RWPE2 (cell line): ENCODE measurements around the gene KRT33A.

Experiments
- ATAC-seq: fragments of 200-7000 bp; cut with Tn5 transposase; 3 replicates; pipeline ENCODE4 v1.9.1; 2021; ENCODE audit warnings: low read depth
- DNase-seq: peaks from one replicate; pipeline ENCODE4 v3.0.0-alpha.2; 2020; ENCODE audit warnings: low spot score
- H3K27ac ChIP-seq: fragments of 450-650 bp; 2 replicates; pipeline ENCODE4 v1.5.1; 2017; ENCODE audit warnings: mild to moderate bottlenecking; ENCODE audit not compliant: poor library complexity, severe bottlenecking
- H3K27me3 ChIP-seq: fragments of 250-450 bp; sonication (Bioruptor Pico); 2 replicates; pipeline ENCODE4 v1.5.1; 2021; ENCODE audit warnings: mild to moderate bottlenecking, moderate library complexity; ENCODE audit not compliant: insufficient read depth, poor library complexity, severe bottlenecking
- H3K36me3 ChIP-seq: fragments of 250-450 bp; sonication (Bioruptor Pico); 2 replicates; pipeline ENCODE4 v1.5.1; 2020; ENCODE audit warnings: low read depth, mild to moderate bottlenecking, moderate library complexity
- H3K4me1 ChIP-seq: fragments of 250-450 bp; sonication (Bioruptor Pico); 2 replicates; pipeline ENCODE4 v1.5.1; 2021; ENCODE audit warnings: mild to moderate bottlenecking, moderate library complexity; ENCODE audit not compliant: insufficient read depth, poor library complexity, severe bottlenecking
- H3K4me3 ChIP-seq: fragments of 250-450 bp; sonication (Bioruptor Pico); 2 replicates; pipeline ENCODE4 v1.5.1; 2021; ENCODE audit warnings: mild to moderate bottlenecking, moderate library complexity; ENCODE audit not compliant: severe bottlenecking
- H3K9me3 ChIP-seq: fragments of 250-450 bp; sonication (Bioruptor Pico); 2 replicates; pipeline ENCODE4 v1.5.1; 2021; ENCODE audit warnings: mild to moderate bottlenecking, moderate library complexity; ENCODE audit not compliant: severe bottlenecking
- CTCF ChIP-seq: fragments of 450-650 bp; IDR thresholded peaks from one replicate; pipeline ENCODE4 v1.5.1; 2017; ENCODE audit warnings: mild to moderate bottlenecking, moderate library complexity; ENCODE audit not compliant: poor library complexity, severe bottlenecking

KRT33A gene

GRCh38 chr17:41338961-41339485 is 11.6 kb downstream of the KRT33A start:
- ATAC-seq (peak; percentile 10; the same call in 1 of the 3 replicates), DNase-seq (no peak)
- peaks cover 14% of the 10 kb centered on the region for H3K4me1 ChIP-seq
- no peaks in the 10 kb centered on the region for H3K27me3 ChIP-seq
- H3K9me3 ChIP-seq: no peaks in the 10 kb centered on the region
- no peak overlapping the region for H3K27ac ChIP-seq
- TF ChIP-seq CTCF: no peak
- no peaks in the 10 kb centered on the region for H3K36me3 ChIP-seq
- no peak overlapping the region for H3K4me3 ChIP-seq

- H3K36me3 ChIP-seq: no peaks in the 10 kb centered on the region
- H3K4me1 ChIP-seq: peaks cover 14% of the 10 kb centered on the region
- no peak for TF ChIP-seq CTCF
- no peaks in the 10 kb centered on the region for H3K27me3 ChIP-seq
- DNase-seq: no peak
- no peaks in the 10 kb centered on the region for H3K9me3 ChIP-seq
- ATAC-seq: no peak
- H3K4me3 ChIP-seq: no peak overlapping the region
- no peak overlapping the region for H3K27ac ChIP-seq
Observed at GRCh38 chr17:41335747-41336146, 14.9 kb downstream of the KRT33A start.

- Histone ChIP-seq H3K9me3 (no peaks in the 10 kb centered on the region), H3K4me1 (peaks cover 13% of the 10 kb centered on the region)
Observed at GRCh38 chr17:41334385-41335305, 16.0 kb downstream of the KRT33A start.

GRCh38 chr17:41333836-41334235 is 16.8 kb downstream of the KRT33A start:
- Histone ChIP-seq H3K4me1 (peaks cover 5% of the 10 kb centered on the region), H3K27me3 (no peaks in the 10 kb centered on the region), H3K36me3 (no peaks in the 10 kb centered on the region), H3K9me3 (no peaks in the 10 kb centered on the region), H3K4me3 (no peak overlapping the region), H3K27ac (no peak overlapping the region)
- ATAC-seq (no peak), DNase-seq (no peak)
- TF ChIP-seq CTCF: no peak

More at GRCh38 chr17:41334385-41335305, 16.0 kb downstream of the KRT33A start:
- no peaks in the 10 kb centered on the region for H3K27me3 ChIP-seq
- no peak overlapping the region for H3K27ac ChIP-seq
- DNase-seq (no peak), ATAC-seq (no peak)
- no peak for TF ChIP-seq CTCF
- H3K36me3 ChIP-seq: no peaks in the 10 kb centered on the region
- H3K4me3 ChIP-seq: no peak overlapping the region

GRCh38 chr17:41333098-41333497 is 17.5 kb downstream of the KRT33A start:
- ATAC-seq (no peak), DNase-seq (no peak)
- H3K9me3 ChIP-seq: no peaks in the 10 kb centered on the region
- H3K27me3 ChIP-seq: no peaks in the 10 kb centered on the region
- H3K4me3 ChIP-seq: no peak overlapping the region
- H3K36me3 ChIP-seq: no peaks in the 10 kb centered on the region
- no peak overlapping the region for H3K27ac ChIP-seq
- H3K4me1 ChIP-seq: no peaks in the 10 kb centered on the region
- no peak for TF ChIP-seq CTCF
